Activated CD4-positive, alpha-beta T cell treated with anti-CD3 and anti-CD28 coated beads, Interleukin-2, Interleukin-6, amounts not matched to agents 100 ng/mL and 50 ng/mL, durations not matched to agents 16 hours and 8 hours (primary cell): ENCODE data around the gene SAFB2.

ENCODE experiments used
- DNase-seq: peaks from one replicate; pipeline ENCODE4 v3.0.0-alpha.2; 2020

Gene SAFB2

DNA sequence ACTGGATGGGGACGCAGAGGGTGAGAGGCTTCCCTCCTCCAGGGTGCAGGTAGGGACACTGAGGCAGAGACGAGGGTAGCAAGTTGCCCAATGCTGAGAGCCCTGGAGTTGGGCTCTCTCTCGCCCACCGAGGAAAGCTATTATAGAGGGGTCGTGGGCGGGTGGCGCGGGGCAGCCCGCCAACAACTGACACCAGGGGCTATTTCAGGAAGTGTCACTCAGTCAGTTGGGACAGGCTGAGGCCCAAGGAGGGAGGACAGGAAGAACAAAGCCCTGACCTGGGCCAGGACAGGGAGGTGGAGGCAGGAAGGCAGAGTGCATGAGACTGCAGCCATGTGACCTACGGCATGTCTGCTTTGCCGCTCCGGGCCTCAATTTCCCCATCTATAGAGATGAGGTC, 84.7 kb downstream of the SAFB2 start:
- DNase-seq, result no peak
